GM19099 (cell line): ENCODE data around the gene ENAM.

Experiments used
- POLR2A ChIP-seq: IDR thresholded peaks from 3 replicates; pipeline ENCODE4 v1.6.1; 2011; ENCODE audit warnings: low read depth; ENCODE audit not compliant: insufficient read length; ENCODE audit errors: extremely low read depth

Gene ENAM

GRCh38 chr4:70688795-70689231, 60.3 kb downstream of the ENAM start:
- TF ChIP-seq POLR2A = no peak

- TF ChIP-seq POLR2A = no peak
Measured at GRCh38 chr4:70691661-70692060, 63.1 kb downstream of the ENAM start.
